Measurements from ENCODE around the gene GRIK3.

DNA sequence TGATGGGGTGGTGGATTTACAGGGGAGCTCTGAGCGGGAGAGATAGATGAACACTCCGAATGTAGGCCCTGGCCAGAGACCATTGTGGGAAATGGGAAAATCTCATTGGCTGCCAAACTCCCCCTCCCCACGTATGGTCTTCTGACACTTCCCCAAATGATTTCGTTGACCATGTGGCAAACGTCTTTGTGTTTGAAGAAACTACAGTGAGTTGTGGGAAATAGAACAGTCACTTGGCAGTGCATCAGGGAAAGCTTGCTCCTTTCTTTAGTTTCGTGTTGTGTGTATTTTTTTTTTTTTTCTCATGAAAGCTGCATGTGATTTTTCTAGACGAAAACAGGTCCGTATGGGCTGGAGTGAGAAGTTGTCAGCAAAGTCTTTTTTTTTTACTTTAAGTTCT, 25.0 kb upstream of the GRIK3 start:
- TF ChIP-seq TAF1 (IDR thresholded peaks at IDR 0.05; ENCODE audit: low read depth), result no peak
- TF ChIP-seq, protein P1, sequence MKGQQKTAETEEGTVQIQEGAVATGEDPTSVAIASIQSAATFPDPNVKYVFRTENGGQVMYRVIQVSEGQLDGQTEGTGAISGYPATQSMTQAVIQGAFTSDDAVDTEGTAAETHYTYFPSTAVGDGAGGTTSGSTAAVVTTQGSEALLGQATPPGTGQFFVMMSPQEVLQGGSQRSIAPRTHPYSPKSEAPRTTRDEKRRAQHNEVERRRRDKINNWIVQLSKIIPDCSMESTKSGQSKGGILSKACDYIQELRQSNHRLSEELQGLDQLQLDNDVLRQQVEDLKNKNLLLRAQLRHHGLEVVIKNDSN (IDR thresholded peaks at IDR 0.05), result no peak
- TF ChIP-seq REST (IDR thresholded peaks at IDR 0.05; ENCODE audit: low read depth), result no peak
- TF ChIP-seq ZBTB7A (IDR thresholded peaks at IDR 0.05; ENCODE audit: low read depth), result no peak
- no peak for TF ChIP-seq NFIC (IDR thresholded peaks at IDR 0.05)
- TF ChIP-seq RAD21 (IDR thresholded peaks at IDR 0.05; ENCODE audit: low read depth), result no peak
- TF ChIP-seq TCF12 (IDR thresholded peaks at IDR 0.05; ENCODE audit: low read depth), result no peak
- TF ChIP-seq EP300 (IDR thresholded peaks at IDR 0.05; ENCODE audit: borderline replicate concordance), result no peak
